ENCODE measurements around the gene SFXN4.

The SFXN4 gene, protein sequence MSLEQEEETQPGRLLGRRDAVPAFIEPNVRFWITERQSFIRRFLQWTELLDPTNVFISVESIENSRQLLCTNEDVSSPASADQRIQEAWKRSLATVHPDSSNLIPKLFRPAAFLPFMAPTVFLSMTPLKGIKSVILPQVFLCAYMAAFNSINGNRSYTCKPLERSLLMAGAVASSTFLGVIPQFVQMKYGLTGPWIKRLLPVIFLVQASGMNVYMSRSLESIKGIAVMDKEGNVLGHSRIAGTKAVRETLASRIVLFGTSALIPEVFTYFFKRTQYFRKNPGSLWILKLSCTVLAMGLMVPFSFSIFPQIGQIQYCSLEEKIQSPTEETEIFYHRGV

DNA sequence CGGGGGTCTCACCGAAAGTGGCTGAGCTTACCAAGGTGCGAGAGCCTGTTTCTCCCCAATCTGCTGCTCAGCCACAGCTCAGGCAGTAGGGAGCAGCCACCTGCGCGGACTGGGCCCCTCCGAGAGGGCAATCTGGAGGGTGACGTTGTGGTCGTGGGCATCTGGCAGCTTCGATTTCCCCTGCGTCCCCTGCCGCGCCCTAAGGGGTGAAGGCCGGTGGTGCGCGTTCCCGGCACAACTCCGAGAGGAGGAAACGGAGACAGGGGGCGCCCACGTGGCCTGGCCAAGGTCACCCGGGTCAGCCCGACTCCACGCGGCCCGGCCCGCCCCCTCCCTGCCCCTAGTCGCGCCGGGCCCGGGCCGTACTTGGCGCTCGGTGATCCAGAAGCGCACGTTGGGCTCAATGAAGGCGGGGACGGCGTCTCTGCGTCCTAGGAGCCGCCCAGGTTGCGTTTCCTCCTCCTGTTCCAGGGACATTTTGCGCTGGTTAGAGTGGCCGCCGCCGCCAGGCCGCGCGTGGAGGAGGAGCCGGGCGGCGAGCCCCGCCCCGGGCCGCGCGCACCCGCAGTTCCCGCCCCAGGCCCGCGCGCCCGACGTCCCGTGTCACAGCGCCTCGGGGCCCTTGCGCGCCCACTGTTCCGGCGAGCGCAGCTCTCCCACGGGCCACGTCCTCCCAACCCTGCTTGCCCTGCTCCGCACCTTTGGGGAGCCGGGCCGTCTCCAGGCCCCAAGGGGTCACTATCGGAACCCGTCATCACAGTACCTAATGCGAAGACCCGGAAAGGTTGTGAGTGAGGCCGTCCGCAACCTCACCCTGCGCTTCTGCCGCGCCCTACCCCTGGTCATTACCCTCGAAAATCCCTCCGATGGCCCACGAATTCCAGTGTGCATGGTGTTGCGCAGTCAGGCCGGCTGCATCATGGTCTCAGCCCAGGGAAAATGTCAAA is at the start of gene SFXN4:
Gene SFXN4, minus strand, starts transcription at position 544 of the 947 bp plus-strand sequence. Its CDS starts 67 bp downstream, at position 477.
- peak; percentile 61 to 78 (median 74) for DNase-seq (ENCODE audit: low read depth in 3 of 3)

DNA sequence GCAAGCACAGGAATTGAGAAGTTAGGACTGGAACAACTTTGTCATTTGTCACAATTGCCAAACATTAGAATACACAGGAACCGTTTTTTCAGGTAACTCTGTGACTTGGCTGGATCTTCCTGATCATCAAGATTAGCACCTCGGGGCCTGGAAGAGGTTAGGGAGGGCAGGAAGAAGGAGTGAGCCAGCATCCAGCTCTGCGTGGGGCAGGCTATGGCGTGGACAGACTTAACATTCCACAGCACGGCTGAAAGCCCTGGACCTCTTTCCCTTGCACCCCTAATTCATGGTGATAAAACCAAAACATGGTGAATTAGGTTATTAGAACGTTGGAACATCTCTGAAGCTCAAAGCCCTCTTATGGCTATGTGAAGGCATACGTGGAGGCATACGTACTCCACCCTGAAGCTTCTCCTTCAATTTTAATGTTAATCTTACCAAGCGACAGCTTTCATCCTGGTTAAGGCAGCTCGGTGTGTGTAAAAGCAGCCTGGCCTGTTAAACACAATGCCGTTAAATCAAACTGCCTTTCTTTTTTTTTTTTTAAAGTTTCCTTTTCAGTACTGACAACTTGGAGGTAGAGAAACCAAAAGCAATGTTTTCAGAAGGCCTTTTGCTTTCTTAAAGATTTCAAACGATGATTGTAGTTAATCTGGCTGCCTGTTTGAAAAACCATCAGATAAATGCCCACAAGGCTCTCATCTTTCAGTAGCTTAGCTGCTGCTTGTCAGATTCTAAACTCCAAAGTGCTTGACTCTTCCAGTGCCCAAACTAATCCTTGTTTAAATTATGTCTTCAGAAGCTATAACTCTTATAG is 46.3 kb upstream of the SFXN4 start:
- no peak for DNase-seq (ENCODE audit: low read depth in 3 of 3)

DNA sequence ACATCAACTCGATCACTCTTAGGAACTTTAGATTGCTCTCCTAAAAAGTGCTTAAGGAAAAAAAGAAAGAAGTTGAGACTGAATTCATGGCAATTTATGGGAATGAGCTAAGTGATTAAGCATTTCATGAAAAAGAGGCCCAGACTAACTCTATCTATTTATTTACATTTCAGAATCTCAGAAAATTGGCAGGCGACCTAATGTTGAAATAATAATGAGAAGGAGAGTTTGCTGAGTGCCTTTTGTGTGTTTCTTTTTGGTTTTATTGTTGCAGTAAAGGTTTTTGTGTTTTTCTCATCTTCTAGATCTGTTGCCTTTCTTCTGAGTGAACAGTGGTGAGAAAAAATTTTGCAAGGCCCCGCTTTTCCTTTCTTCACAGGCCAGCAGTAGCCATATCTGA is 45.7 kb upstream of the SFXN4 start:
- no peak for DNase-seq (ENCODE audit: low read depth in 3 of 3)

DNA sequence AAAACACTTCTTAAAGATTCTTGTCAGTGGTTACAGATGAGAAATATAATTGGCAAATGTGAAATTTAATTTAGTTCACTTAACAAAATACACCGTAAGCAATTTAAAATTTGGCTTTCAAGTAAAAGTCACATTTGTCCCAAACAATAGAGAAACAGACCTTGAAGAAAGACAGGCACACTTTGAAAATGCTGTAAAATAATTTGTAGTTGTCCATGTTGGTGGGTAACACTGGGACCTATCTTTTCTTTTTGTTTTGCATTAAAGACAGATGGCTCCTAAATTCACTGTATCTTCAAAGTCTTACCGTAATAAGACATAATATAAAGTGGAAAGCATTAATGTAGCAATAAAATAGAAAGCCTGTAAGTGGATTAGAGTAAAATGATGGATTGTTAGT is 45.1 kb upstream of the SFXN4 start:
- DNase-seq (ENCODE audit: low read depth in 3 of 3), result no peak

DNA sequence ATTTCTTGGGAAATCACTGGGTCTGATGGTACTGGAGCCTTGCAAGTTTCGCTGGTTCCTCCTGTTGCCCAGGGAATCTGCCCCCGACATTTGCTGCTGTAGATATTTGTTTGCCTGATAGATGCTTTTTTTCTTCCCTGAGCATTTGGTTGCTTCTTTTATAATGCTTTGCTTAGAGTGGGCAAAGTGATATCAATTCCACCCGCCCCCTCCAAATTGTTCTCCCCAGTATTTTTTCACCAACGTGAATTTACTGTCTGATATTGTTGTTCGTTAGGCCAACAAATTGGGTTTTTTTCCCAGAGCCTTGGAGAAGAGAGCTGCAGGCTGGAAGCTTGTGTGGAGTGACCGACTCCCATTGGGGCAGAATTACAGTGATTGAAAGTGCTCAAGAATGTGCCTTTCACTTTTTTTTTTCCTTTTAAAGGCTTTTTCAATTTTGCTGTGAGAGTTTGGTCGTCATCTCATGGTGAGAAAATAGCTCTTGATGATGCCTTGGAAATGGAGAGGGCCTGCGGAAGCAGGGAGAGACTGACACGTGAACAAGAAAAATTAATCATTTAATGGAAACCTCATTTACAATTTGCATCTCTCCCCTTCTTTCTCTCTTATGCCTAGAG is 44.3 kb upstream of the SFXN4 start:
- no peak for DNase-seq (ENCODE audit: low read depth in 3 of 3)

DNA sequence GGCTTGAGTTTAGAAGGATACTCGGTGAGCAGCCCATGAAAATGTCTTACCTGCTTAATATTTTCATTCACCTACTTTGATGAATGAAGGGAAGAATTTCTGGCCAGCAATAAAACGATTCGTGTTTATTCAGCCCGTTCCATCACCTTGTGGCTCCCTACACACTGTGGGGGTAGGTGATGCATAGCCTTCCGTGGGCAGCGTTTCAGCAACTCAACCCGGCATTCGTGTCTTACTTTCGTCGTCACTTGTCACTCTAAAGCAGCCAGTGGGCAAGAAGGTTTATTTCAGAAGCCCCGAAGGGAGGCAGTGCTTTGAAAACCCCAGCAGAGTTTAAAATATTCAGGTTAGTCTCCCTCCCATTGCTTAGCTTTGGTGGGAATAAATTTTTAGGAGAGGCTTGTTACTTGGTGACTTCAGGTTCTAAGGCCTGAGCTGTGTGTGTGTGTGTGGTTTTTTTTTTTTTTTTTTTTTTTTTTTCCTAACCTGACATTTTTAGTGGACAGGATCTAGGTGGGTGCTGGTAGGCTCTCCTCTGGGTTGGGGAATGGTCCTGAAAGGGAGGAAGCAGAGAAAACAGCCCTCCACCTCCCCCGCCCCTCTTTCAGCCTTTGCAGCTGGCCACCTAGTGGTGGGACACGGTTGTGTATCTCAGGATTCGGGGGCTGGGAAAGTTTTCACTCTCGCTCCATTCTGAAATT is 43.7 kb upstream of the SFXN4 start:
- DNase-seq (ENCODE audit: low read depth in 3 of 3), result peak in 2 of 3 experiments; percentile 47 to 57

DNA sequence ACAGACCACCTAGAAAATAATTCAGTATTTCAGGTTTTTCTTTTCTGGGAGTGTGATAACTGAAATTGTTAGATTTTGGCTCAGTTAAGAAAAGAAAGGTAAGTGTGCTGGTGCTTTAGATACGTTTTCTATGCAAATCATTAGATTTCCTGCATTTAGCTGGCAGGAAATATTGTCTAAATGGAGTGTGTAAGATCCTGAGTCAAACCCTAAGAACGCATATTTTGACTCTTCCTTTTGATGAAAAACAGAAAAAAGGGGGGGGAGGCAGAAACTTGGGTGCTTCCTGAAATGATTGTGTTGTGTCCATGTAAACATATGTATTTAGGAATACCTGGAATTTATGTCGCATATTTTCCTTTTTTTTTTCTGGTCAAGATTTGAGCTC is 43.0 kb upstream of the SFXN4 start:
- DNase-seq (ENCODE audit: low read depth in 3 of 3), result no peak

DNA sequence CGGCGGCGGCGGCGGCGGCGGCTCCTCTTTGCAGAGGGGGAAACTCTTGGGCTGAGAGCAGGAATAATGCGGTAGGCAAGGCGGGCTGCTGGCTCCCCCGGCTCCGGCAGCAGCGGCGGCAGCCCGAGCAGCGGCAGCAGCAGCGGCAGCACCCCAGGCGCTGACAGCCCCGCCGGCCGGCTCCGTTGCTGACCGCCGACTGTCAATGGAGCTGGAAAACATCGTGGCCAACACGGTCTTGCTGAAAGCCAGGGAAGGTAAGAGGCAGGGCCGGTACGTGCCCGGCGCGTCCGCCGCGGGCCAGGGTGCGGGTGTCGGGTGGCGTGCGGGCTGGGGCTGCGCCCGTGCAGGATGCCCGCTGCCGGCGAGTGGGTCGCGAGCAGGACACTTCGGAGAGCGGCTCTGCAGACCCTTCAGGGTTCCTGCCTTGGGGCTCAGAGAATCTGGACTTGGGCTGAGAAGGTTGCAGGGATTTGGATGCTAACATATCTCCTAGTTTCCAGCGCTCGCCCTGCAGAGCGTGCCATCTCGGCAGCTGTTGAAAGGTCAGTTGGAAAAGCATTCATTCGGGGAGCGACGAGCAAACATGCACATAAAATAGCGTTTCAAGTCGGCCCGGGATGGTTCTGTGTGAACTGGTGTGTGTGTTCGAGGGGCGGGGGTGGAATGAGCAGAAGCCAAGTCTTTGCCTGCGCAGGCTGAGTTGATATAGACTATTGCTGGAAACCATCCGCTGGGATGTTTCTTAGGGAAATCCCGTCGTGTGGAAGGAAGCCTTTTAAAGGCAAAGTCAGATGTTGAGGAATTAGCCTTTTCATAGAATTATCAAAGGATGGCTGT is 42.4 kb upstream of the SFXN4 start:
- DNase-seq (ENCODE audit: low read depth in 3 of 3), result peak in 1 of 3 experiments; percentile 39

DNA sequence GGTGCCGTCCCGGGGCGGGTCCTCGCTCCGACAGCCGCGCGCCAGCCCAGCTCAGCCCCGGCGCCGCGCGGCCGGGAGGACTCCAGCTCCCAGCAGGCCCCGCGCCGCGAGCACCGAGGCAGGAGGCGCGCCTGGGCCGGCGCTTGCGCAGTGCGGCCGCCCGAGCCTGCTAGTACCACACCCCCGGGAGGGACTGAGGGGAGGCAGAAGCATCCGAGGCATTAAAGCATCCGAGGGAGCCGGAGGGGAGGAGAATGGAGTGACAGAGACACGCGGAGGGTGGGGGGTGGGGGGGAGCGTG is 41.8 kb upstream of the SFXN4 start, which contains the start of gene GRK5:
Gene GRK5, plus strand, starts transcription at position 206 of the 301 bp plus-strand sequence. CDS start 347 bp downstream, outside the sequence.
- DNase-seq (ENCODE audit: low read depth in 3 of 3), result peak; percentile 82 to 91 (median 90)

DNA sequence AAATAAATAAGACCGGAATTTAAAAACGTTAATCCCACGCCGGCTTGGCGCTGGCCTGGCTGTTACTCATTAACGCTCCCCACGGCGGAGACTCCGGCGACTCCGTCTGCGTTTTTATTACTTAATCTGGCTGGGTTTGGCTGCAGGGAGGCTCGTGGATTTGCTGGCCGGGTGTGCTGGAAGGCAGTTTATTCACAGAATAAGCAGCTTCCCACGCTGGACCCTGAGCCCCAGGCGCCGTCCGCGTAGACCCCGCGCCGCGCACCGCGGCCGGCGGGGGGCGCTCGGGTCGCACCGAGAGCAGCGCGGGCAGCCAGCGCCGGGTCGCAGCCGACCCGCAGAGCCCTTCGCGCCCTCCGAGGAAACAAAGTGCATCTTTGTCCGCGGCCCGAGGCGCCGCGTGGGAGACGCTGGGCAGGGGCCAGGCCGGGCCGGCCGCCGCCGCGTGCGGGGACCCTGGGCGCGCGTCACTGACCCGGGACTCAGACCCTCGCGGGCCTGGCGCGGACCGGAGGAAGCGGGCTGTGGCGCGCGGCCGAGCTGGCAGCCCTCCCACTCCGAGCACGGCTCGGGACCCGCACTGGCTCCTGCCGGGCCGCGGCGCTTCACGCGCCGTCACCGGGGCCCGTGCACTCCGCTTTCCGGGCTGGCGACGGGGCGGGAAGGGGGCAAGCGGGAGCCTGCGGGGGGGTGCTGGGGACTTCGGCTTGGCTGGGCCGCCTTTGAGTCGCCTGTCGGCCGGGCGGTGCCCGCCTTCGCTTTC is 41.3 kb upstream of the SFXN4 start:
- peak; percentile 42 to 69 (median 59) for DNase-seq (ENCODE audit: low read depth in 3 of 3)

DNA sequence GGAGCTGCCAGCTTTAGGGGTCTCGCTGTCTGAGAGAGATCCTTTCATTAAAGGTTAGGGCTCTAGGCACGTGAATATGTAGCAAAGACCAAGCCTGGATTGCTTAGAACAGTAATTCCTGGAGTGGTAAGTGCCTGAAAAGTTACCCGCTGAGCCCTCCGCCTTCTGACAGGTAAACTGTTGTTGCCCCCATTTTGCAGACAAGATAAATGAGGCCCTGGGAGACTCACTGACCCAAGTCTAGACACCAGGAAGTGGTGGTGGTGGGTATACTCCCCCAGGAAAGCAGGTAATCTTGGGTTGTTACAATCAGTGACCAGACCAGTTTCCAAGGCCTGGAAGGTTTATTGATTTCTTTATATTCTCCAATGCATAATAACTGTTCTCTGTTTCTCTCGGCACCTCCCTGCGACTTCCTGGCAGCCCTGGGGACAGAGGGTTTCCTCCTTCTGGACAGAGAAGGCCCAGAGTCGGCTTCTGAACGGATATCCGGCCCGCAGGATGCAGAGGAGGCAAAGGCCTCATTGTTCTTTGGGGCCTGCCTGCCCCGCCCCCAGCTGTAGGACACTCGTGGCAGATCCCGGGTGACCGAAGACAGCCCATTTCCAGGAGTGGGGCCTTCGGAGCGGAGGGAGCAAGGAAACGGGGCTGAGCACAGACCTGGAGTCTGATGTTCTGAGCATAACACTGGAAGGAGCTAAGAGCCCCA is 40.5 kb upstream of the SFXN4 start:
- DNase-seq (ENCODE audit: low read depth in 3 of 3), result peak in 2 of 3 experiments; percentile 26 to 47

DNA sequence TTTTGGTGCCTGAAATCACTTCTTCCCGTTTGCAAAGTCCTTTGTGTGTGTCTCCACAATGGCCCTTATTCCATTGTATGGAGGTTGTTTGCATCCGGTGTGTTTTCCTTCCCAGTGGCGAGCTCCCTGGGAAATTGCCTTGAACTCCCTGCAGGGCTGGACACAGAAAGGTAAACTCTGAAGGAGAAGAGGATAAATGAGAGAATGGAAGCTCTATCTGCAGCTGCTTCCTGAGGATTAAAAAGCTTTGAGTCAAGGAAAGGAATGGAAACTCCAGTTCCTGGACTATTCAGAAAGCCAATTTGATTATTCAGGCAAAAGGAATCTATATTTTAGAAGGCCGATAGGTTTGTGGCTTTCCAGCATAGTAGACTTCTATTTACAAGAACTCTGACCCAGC is 37.5 kb upstream of the SFXN4 start:
- DNase-seq (ENCODE audit: low read depth in 3 of 3), result no peak

DNA sequence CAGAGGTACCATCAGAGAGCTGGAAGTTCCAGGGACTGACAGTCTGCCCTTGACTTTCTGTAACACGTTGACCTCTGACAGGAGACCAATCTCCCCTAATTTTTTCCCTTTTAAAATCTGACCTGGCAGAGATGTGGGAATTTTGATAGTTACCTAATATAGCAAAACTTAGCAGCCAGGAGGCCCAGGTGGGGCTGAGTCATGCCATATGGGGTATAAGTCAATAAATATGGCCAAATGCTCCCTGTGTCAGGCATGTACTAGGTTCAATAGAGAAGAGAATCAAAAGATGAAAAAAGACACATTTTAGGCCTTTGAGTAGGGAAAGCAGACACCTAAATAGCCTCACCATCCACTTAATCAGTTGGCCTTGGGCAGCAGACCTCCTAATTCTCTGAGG is 35.7 kb upstream of the SFXN4 start:
- DNase-seq (ENCODE audit: low read depth in 3 of 3), result no peak

DNA sequence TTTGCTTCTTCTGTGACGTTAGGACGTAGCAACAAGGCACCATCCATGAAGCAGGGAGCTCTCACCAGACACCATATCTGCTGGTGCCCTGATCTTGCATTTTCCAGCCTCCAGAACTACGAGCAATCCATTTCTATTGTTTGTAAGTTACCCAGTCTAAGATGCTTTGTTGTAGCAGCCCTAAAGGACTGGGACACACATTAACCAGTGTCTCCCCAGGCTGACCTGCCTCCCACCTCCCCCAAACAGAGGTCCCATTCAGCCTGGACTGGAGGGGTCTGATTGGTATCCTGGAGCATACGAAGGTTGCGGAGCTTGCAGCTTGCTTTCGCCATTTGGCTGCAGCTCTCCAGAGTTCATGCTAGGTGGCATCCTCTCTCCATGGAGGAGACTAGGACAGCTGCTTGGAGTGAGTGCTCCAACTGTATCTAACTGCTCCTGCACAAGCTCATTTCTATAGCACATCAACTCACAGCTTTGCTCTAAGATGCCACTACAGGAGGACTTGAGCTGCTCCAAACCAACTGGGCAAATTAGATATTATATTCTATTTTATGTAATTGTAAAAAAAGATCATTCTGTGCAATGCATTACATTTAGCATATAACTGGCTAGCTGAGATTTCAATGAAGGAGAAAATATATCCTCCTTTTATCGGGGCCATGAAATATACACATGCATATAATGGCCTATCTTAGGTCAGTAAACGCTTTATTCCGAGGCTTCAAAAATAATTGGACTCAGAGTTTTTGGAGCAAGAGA is 33.9 kb upstream of the SFXN4 start:
- DNase-seq (ENCODE audit: low read depth in 3 of 3), result no peak

DNA sequence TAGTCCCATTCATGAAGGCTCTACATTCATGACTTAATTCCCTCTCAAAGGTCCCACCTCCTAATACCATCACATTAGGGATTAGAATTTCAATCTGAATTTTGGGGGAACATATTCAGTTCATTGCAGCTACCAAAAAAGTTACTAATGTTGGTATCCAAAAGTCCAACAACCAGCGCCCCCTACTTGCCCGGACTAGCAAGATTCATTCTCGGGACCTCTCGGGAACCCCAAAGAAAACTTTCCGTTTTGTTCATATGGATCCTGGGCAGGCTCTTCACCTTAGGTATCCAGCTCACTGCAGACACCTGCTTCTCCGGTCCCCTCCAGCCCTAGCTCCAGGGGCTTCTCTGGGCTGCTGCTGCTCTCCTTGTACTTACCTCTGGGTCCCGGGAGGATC is 32.9 kb upstream of the SFXN4 start:
- peak in 1 of 3 experiments; percentile 30 for DNase-seq (ENCODE audit: low read depth in 3 of 3)

DNA sequence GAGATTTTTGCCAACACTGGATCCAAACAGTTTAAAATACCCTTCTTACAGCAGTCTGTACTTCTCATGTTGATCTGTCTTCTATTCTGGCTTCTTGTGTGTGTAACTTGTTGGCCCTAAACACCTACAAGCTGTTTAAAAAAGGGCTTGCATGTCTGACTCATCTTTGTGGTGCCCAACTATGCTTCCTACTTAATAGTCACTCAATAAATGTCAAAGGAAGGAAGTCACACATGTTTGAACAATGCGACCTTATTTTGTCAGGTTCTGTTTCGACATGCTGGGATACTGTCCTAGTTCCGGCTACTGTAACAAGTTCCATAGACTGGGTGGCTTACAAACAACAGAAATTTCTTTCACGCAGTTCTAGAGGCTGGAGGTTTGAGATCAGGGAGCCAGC is 32.4 kb upstream of the SFXN4 start:
- DNase-seq (ENCODE audit: low read depth in 3 of 3), result no peak

DNA sequence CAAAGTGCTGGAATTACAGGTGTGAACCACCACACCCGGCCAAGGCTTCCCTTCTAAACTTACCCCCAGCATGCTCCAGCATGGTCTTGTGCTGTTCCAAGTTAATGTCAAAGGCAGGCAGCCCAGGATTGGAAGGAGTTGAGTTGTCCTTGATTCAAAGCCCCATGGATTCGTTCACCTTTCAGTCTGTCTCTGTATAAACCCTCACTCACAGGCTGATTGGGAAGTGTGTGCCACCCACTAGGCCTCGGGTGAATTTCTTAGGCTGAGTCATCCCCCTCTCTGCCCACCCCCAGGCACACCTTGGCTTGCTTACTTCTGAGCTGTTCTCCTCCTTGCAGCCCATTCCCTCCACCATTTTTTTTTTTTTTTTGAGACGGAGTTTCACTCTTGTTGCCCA is 26.4 kb upstream of the SFXN4 start:
- DNase-seq (ENCODE audit: low read depth in 3 of 3), result no peak

All from stimulated activated CD4-positive, alpha-beta T cell treated with anti-CD3 and anti-CD28 coated beads, TNF-alpha, amount 100 ng/mL, for 24 hours (primary cell).